Peyer's patch (tissue), 4 donors: ENCODE measurements around the gene SCN2B. TPM values are rescaled to one million over a fixed set of nuclear protein-coding genes. Genes with fewer than 3 reads are reported as not detected.
A peak's percentile ranks its signal among the peaks of the same experiment; 100 is the strongest.

ENCODE experiments used
- DNase-seq, 3 donors: peaks; one replicate each; pipeline ENCODE4 v3.0.0-alpha.2; 2017 to 2019
- H3K27ac ChIP-seq, 4 donors: fragments of 200-600 bp; sonication (generic); one replicate each; pipeline ENCODE4 v1.5.1; 2016 to 2019
- H3K27me3 ChIP-seq, 2 donors: fragments of 200-600 bp; sonication (generic); one replicate each; pipeline ENCODE4 v1.5.1; 2019
- H3K36me3 ChIP-seq, 3 donors: fragments of 200-600 bp; sonication (generic); one replicate each; pipeline ENCODE4 v1.5.1; 2016 to 2019
- H3K4me1 ChIP-seq, 4 donors: fragments of 200-600 bp; sonication (generic); one replicate each; pipeline ENCODE4 v1.5.1; 2016 to 2019
- H3K4me3 ChIP-seq, 4 donors: fragments of 200-600 bp; sonication (generic); 1 replicate in 3 of 4; 2 replicates in 1 of 4; pipeline ENCODE4 v1.5.1; 2016 to 2019; ENCODE audit warnings: mild to moderate bottlenecking in 1 of 4
- H3K9me3 ChIP-seq, 4 donors: fragments of 200-600 bp; sonication (generic); one replicate each; pipeline ENCODE4 v1.5.1; 2016 to 2019; ENCODE audit warnings: mild to moderate bottlenecking in 1 of 4
- POLR2A ChIP-seq, 2 donors: fragments of 450-650 bp; IDR thresholded peaks; one replicate each; pipeline ENCODE4 v1.5.1; 2017; ENCODE audit warnings: antibody characterized with exemption in 2 of 2, mild to moderate bottlenecking in 2 of 2, moderate library complexity in 2 of 2
- total RNA-seq, 4 donors: library from RNA; depleted of rRNA; stranded (reverse); fragments of >200 nt; gene quantifications; one replicate each; pipeline ENCODE4 v1.1.0, GENCODE V29; 2016
- TF ChIP-seq, protein P1 (sequence below), 6 experiments: fragments of 450-650 bp in 4 of 6; fragments of 200-600 bp in 2 of 6; sonication (generic) in 1 of 6; IDR thresholded peaks; one replicate each; pipeline ENCODE4 v1.5.1; 2017 to 2019; ENCODE audit warnings: antibody characterized with exemption in 6 of 6, mild to moderate bottlenecking in 3 of 6, moderate library complexity in 1 of 6

The SCN2B gene, protein sequence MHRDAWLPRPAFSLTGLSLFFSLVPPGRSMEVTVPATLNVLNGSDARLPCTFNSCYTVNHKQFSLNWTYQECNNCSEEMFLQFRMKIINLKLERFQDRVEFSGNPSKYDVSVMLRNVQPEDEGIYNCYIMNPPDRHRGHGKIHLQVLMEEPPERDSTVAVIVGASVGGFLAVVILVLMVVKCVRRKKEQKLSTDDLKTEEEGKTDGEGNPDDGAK
- under 1 TPM in 2 of 4 donors, not detected in 2; 0.13 to 0.38 TPM for total RNA-seq

DNA sequence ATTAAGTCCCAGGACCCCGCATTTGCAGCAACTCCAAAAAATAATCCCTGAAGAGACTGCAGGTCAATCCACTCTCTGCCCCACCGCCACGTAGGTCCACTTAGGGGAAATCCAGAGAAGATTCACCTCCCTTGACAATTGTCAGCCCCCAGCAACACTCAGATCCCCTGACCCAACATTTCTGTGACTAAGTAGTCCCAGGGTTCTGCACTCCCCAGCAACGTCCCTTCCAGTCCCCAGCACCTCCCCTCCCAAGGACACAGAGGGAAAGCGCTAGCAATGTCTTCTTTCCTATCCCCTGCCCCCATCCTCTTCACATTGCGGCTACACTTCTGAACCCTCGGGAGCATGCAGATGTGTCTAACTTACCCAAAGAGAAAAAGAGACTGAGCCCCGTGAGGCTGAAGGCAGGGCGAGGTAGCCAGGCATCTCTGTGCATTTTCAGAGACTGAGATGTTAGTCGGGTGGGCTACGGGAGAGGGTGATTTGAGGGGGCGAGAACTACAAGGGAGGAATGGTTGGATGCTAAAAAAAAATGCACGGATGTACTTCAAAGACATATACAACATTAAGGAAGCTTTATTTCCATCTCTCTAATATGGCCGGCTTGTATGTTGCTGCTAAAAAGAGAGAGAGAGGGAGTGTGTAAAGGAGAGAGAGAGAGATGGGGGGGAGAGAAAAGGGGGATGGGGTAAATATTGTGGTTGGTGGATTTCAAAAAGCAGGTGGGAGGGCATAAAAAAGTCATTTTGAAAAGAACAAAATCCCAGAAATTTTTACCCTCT, at the start of gene SCN2B:
SCN2B (minus strand) TSS at position 647 of the 785 bp plus-strand sequence; CDS start at position 439, 208 bp downstream.
- Histone ChIP-seq H3K27ac (peak within 1 kb of the TSS in 1 of 4 donors; percentile 10), H3K36me3 (no peaks in the 10 kb centered on the region), H3K27me3 (no peaks in the 10 kb centered on the region), H3K4me3 (peak within 1 kb of the TSS in 3 of 4 donors; percentile 1 to 39 (median 3)), H3K9me3 (no peaks in the 10 kb centered on the region), H3K4me1 (peaks cover 0 to 8% (median 3%) of the 10 kb centered on the region in 4 donors)
- TF ChIP-seq POLR2A (IDR thresholded peaks at IDR 0.05): no peak
- TF ChIP-seq, protein P1, sequence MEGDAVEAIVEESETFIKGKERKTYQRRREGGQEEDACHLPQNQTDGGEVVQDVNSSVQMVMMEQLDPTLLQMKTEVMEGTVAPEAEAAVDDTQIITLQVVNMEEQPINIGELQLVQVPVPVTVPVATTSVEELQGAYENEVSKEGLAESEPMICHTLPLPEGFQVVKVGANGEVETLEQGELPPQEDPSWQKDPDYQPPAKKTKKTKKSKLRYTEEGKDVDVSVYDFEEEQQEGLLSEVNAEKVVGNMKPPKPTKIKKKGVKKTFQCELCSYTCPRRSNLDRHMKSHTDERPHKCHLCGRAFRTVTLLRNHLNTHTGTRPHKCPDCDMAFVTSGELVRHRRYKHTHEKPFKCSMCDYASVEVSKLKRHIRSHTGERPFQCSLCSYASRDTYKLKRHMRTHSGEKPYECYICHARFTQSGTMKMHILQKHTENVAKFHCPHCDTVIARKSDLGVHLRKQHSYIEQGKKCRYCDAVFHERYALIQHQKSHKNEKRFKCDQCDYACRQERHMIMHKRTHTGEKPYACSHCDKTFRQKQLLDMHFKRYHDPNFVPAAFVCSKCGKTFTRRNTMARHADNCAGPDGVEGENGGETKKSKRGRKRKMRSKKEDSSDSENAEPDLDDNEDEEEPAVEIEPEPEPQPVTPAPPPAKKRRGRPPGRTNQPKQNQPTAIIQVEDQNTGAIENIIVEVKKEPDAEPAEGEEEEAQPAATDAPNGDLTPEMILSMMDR (IDR thresholded peaks at IDR 0.05): no peak
- no peak for DNase-seq

DNA sequence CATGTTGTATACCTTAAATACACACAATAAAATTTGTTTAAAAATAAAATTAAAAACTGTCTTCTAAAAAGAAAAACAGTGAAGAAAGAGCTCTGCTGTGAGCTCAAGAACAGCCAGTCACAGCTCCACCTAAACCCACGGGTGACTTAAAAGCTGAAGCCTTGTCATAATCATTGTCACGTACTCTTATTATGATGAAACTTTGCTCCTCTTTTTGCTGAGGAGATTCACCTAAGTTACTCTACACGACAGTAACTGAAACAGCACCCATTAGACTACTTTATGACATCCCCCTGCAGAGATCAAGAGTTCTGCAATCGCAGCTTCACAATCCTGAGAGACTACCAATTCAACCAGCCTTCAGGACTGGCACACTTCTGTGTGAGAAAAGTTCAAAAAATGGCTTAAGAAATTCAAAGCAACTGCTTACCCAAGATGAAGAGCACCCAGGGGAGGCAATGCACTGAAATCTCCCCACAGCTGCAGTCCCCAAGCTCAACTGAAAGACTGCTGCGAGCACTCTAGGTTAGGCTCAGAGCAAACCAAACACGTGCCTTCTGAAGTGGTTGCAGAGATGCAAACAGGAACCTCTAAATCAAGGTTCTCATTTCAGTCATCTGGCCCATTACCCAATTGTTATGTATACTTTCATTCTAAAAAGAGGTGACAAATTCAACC, 48.2 kb upstream of the SCN2B start, which contains the start of gene JAML:
JAML (minus strand) TSS at position 501 of the 678 bp plus-strand sequence. CDS start 10,145 bp downstream, outside the sequence.
- DNase-seq: peak in 2 of 3 donors; percentile 74 to 86
- TF ChIP-seq, protein P1 (IDR thresholded peaks at IDR 0.05): peak in 1 of 6 experiments; percentile 4
- TF ChIP-seq POLR2A (IDR thresholded peaks at IDR 0.05): peak; percentile 36 to 61
- Histone ChIP-seq H3K27ac (peak within 1 kb of the TSS; percentile 47 to 66 (median 58)), H3K4me1 (peaks cover 0 to 7% (median 2%) of the 10 kb centered on the region in 4 donors), H3K4me3 (peak within 1 kb of the TSS; percentile 15 to 41 (median 21)), H3K36me3 (peaks cover 0 to 5% (median 0%) of the 10 kb centered on the region in 3 donors), H3K9me3 (no peaks in the 10 kb centered on the region), H3K27me3 (no peaks in the 10 kb centered on the region)

DNA sequence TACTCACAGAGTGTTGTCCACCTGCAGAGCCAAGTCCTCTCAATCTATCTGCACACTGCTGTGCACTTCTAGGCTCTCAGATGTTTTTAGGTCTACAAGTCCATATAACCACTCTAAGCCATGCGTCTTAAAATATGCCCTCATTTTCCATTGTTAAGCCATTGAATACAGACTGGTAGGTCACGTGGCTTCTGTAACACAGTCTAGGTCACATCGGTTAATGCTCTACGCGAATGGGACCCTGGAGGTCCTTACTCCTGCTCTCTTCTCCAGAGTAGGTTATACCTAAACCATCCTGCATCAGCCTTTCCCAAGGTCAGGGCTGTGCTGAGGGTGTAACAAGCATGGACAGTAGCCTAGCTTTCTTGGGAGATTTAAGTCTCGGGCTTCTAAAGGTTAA, 47.6 kb upstream of the SCN2B start:
- Histone ChIP-seq H3K27me3 (no peaks in the 10 kb centered on the region), H3K4me1 (peaks cover 0 to 4% (median under 1%) of the 10 kb centered on the region in 4 donors), H3K36me3 (peaks cover 0 to 5% (median 0%) of the 10 kb centered on the region in 3 donors), H3K4me3 (peak overlapping the region; percentile 15 to 41 (median 21)), H3K27ac (peak overlapping the region; percentile 47 to 66 (median 54)), H3K9me3 (no peaks in the 10 kb centered on the region)
- no peak for TF ChIP-seq POLR2A (IDR thresholded peaks at IDR 0.05)
- TF ChIP-seq, protein P1 (IDR thresholded peaks at IDR 0.05): no peak
- DNase-seq: no peak

DNA sequence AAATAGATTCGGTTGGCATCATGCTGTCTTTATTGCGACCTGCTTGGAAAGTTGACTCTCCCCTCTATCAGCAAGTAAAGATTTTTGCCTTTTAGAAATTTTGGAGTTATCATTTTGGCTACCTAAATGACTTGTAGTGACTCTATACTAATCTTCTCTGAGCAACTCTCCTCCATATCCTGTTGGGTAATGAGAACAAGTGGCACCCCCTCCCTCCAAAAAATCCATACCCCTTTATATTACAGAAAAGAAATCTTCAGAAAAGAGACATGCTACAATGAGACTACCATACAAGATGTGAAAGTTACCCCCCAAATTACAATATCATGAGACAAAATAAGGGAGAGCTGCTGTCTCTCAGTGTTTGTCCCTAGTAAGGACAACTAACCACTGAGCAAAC, 47.1 kb upstream of the SCN2B start:
- DNase-seq: no peak
- peak overlapping the region; percentile 15 to 41 (median 21) for H3K4me3 ChIP-seq
- no peaks in the 10 kb centered on the region for H3K9me3 ChIP-seq
- H3K36me3 ChIP-seq: peaks cover 0 to 5% (median 0%) of the 10 kb centered on the region in 3 donors
- TF ChIP-seq, protein P1 (IDR thresholded peaks at IDR 0.05): no peak
- no peak for TF ChIP-seq POLR2A (IDR thresholded peaks at IDR 0.05)
- peaks cover 0 to 4% (median 0%) of the 10 kb centered on the region in 4 donors for H3K4me1 ChIP-seq
- H3K27ac ChIP-seq: peak overlapping the region; percentile 47 to 66 (median 54)
- no peaks in the 10 kb centered on the region for H3K27me3 ChIP-seq

DNA sequence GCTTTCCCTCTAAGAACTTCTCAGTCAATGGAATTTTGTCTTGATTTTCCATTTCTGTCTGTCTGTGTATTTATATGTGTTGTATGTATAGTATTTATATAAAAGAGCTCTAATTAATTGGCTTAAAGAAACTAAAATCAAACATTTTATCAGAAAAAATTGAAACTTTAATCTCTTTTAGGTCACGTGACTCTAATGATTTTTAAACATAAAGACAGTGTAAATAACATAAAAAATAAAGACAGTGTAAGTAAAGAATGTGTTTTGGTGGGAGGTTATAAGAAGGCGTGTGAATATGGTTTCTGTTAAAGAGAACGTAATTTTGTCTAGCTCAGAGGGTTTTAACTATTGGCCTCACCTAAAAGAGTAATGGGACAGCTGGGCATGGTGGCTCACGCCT, 46.0 kb upstream of the SCN2B start:
- DNase-seq: no peak
- peaks cover 0 to 4% (median 0%) of the 10 kb centered on the region in 4 donors for H3K4me1 ChIP-seq
- no peaks in the 10 kb centered on the region for H3K27me3 ChIP-seq
- TF ChIP-seq, protein P1 (IDR thresholded peaks at IDR 0.05): no peak
- no peak for TF ChIP-seq POLR2A (IDR thresholded peaks at IDR 0.05)
- H3K9me3 ChIP-seq: no peaks in the 10 kb centered on the region
- H3K36me3 ChIP-seq: peaks cover 0 to 5% (median 0%) of the 10 kb centered on the region in 3 donors
- H3K4me3 ChIP-seq: peak overlapping the region in 1 of 4 donors; percentile 25
- H3K27ac ChIP-seq: no peak overlapping the region
